NB4 (cell line): ENCODE results near the gene ACCSL.

Source experiments
- DNase-seq: peaks from one replicate; pipeline ENCODE4 v3.0.0; 2010; ENCODE audit warnings: low read depth
- H3K4me3 ChIP-seq: one replicate; pipeline ENCODE4 v1.5.1; 2011; ENCODE audit warnings: mild to moderate bottlenecking, low read depth, low read length, moderate library complexity
- CTCF ChIP-seq: IDR thresholded peaks from one replicate; pipeline ENCODE4 v1.5.1; 2012; ENCODE audit warnings: low read depth, low read length
- MAX ChIP-seq: IDR thresholded peaks from 2 replicates; pipeline ENCODE4 v1.6.1; 2011; ENCODE audit warnings: low read depth, low read length
- MYC ChIP-seq: IDR thresholded peaks from 2 replicates; pipeline ENCODE4 v1.6.1; 2011; ENCODE audit warnings: low read depth, low read length
- POLR2A ChIP-seq: IDR thresholded peaks from 2 replicates; pipeline ENCODE4 v1.6.1; 2011; ENCODE audit warnings: mild to moderate bottlenecking; ENCODE audit not compliant: insufficient read length; ENCODE audit errors: extremely low read depth

Gene ACCSL

GRCh38 chr11:44008088-44008501 is 39.7 kb upstream of the ACCSL start:
- no peak overlapping the region for H3K4me3 ChIP-seq
- DNase-seq, result no peak
- no peak for TF ChIP-seq POLR2A
- no peak for TF ChIP-seq CTCF
- TF ChIP-seq MAX, result no peak
- no peak for TF ChIP-seq MYC

GRCh38 chr11:44008698-44009097 is 39.1 kb upstream of the ACCSL start:
- TF ChIP-seq CTCF (no peak), MAX (no peak), MYC (no peak), POLR2A (no peak)
- no peak overlapping the region for H3K4me3 ChIP-seq
- no peak for DNase-seq

GRCh38 chr11:44010789-44011251 is 37.0 kb upstream of the ACCSL start:
- TF ChIP-seq MAX, result no peak
- H3K4me3 ChIP-seq, result no peak overlapping the region
- DNase-seq, result no peak

- DNase-seq, result no peak
- H3K4me3 ChIP-seq, result no peak overlapping the region
- TF ChIP-seq CTCF, result no peak
- no peak for TF ChIP-seq MYC
Observed at GRCh38 chr11:44011797-44012196, 36.0 kb upstream of the ACCSL start.

DNA sequence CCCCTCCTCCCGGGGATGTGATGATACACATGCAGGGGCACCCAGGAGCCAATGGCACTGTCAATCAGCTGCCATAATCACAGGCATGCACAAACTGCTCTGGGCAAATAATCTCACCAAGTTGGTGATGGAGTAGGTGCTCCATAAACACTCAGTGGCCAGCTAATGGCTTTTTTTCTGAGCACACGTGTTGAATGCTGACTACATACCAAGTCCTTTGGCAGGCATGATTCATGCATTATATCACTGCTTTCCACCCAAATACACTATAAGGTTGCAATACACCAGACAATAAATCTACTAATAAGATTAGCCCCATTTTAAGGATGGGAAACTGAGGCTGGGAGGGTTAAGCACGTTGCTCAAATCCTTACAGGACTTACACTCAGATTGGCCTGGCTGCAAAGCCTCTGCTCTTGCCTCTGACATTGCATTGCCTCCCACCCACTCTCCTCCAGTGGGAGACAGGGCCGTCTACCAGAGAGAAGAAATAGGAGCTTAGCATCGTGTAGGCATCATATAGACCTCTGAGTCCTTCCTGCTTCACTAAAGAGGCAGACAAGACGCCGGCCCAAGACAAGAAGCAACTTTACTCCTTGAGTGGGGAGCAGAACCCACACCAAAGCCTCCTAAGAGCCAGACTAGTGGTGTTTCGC is 32.7 kb upstream of the ACCSL start:
- no peak for TF ChIP-seq MAX
- TF ChIP-seq MYC, result no peak
- no peak for TF ChIP-seq CTCF
- no peak for TF ChIP-seq POLR2A
- DNase-seq, result no peak

DNA sequence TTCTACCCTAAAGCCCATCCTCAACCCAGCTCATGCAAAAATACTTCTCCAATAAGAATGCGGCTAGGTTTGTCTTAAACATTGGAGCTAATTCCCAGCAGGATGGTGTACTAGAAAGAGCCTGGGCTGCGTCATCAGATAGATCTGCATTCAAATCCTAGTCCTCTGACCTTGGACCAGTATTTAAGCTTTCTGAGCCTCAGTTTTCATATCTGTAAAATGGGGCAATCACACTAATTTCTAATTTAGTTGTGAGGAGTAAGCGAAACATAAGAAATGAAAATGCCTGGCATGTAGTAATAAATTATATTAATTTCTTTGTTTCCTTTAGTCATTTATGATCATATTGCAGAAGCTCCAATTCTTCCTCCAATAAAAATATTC is 32.2 kb upstream of the ACCSL start:
- no peak overlapping the region for H3K4me3 ChIP-seq
- DNase-seq, result no peak
- TF ChIP-seq MAX (no peak), MYC (no peak), CTCF (no peak), POLR2A (no peak)

More for the DNA sequence above, 32.7 kb upstream of the ACCSL start:
- no peak overlapping the region for H3K4me3 ChIP-seq
